K562 (cell line): ENCODE measurements around the gene GPSM3. TPM values are rescaled to one million over a fixed set of nuclear protein-coding genes. Genes with fewer than 3 reads are reported as not detected.

ENCODE experiments used
- AFF4 ChIP-seq: sonication (generic); formaldehyde crosslinking; IDR thresholded peaks from 2 replicates; pipeline ENCODE4 v1.8.0; 2023; ENCODE audit warnings: mild to moderate bottlenecking, missing genetic modification reagents
- ATF7 ChIP-seq: fragments of 450-650 bp; IDR thresholded peaks from 2 replicates; pipeline ENCODE4 v1.7.1; 2014; ENCODE audit warnings: mild to moderate bottlenecking, moderate library complexity
- ETV6 ChIP-seq, 3 experiments: fragments of 150-350 bp in 1 of 3; sonication (generic) in 1 of 3; formaldehyde crosslinking in 1 of 3; IDR thresholded peaks; 2 replicates each; pipeline versions ENCODE4 v1.6.1 to v1.8.0; 2014 to 2022; ENCODE audit warnings: borderline replicate concordance in 2 of 3, low read depth in 2 of 3, antibody characterized with exemption in 1 of 3, low read length in 1 of 3, mild to moderate bottlenecking in 1 of 3, missing genetic modification reagents in 1 of 3
- HDGF ChIP-seq: fragments of 450-650 bp; IDR thresholded peaks from 2 replicates; pipeline ENCODE4 v1.6.1; 2016
- HIVEP1 ChIP-seq: fragments of 250-450 bp; sonication (Bioruptor Pico); IDR thresholded peaks from 2 replicates; pipeline ENCODE4 v1.4.0; 2020; ENCODE audit warnings: mild to moderate bottlenecking
- HMG20A ChIP-seq: fragments of 450-650 bp; formaldehyde crosslinking; conservative IDR thresholded peaks from 2 replicates; pipeline ENCODE4 v1.4.0; 2020; ENCODE audit warnings: mild to moderate bottlenecking, mixed read lengths
- LCOR ChIP-seq: sonication (generic); formaldehyde crosslinking; IDR thresholded peaks from 2 replicates; pipeline ENCODE4 v1.8.0; 2022; ENCODE audit warnings: mild to moderate bottlenecking, missing genetic modification reagents
- MAFF ChIP-seq: IDR thresholded peaks from 2 replicates; pipeline ENCODE4 v1.6.1; 2012; ENCODE audit warnings: low read length, improper control_type of control experiment
- MTA3 ChIP-seq: fragments of 450-650 bp; formaldehyde crosslinking; IDR thresholded peaks from 2 replicates; pipeline ENCODE4 v1.6.1; 2017; ENCODE audit warnings: mild to moderate bottlenecking, borderline replicate concordance
- REST ChIP-seq, 2 experiments: fragments of 450-650 bp; formaldehyde crosslinking in 1 of 2; IDR thresholded peaks; 2 replicates each; pipeline versions ENCODE4 v1.4.0 to v1.6.1; 2014 to 2020; ENCODE audit warnings: mild to moderate bottlenecking in 2 of 2, borderline replicate concordance in 1 of 2, low read depth in 1 of 2
- SRSF9 ChIP-seq: fragments of 200-400 bp; formaldehyde crosslinking; IDR thresholded peaks from 2 replicates; pipeline ENCODE4 v1.6.1; 2017; ENCODE audit warnings: low read depth, low read length, borderline replicate concordance
- TARDBP ChIP-seq: fragments of 450-650 bp; IDR thresholded peaks from 2 replicates; pipeline ENCODE4 v1.6.1; 2016
- ZBTB33 ChIP-seq: sonication (generic); formaldehyde crosslinking; IDR thresholded peaks from 2 replicates; pipeline ENCODE4 v1.8.1; 2023; ENCODE audit warnings: mild to moderate bottlenecking, missing genetic modification reagents
- ZNF584 ChIP-seq: fragments of 200-800 bp; sonication (Bioruptor generic); IDR thresholded peaks from 2 replicates; pipeline ENCODE4 v1.6.1; 2016; ENCODE audit warnings: low read depth, mild to moderate bottlenecking, missing genetic modification characterization, missing compliant biosample characterization
- polyA plus RNA-seq, 8 experiments: library from polyadenylated mRNA; depleted of rRNA in 4 of 8; stranded (reverse) in 5 of 8; unstranded in 3 of 8; fragments of >200 nt; fragmentation: Nextera tagmentation in 2 of 8; fragmentation: Illumina TruSeq in 1 of 8; extraction: Ambion mirVana in 2 of 8; extraction: Trizol in 1 of 8; gene quantifications; 2 replicates each; pipeline versions ENCODE4 v1.2.1 to v1.2.3, GENCODE V29; 2011 to 2014; ENCODE audit warnings: inconsistent platforms in 1 of 8, missing spikeins in 1 of 8
- total RNA-seq, 7 experiments: library from RNA; depleted of rRNA in 6 of 7; stranded (reverse); fragments of >200 nt in 6 of 7; fragmentation: Illumina TruSeq in 2 of 7; extraction: Trizol in 2 of 7; gene quantifications; 2 replicates each; pipeline versions ENCODE4 v1.2.1 to v1.2.3, GENCODE V29; 2011 to 2021; ENCODE audit warnings: low replicate concordance in 1 of 7

GPSM3 gene
- total and polyA plus RNA-seq, 9 of the 15 experiments (the other 6 are each of a cell fraction or from before 2014, with no cell fraction given): 5.3 to 42.6 (median 24.4) TPM

GRCh38 chr6:32167761-32168262 is 24.6 kb downstream of the GPSM3 start (continued):
- TF ChIP-seq REST (IDR thresholded peaks at IDR 0.05; ENCODE audit: borderline replicate concordance) (no peak; the same call in 1 of the 2 replicates), REST (CRISPR knock-in tag; IDR thresholded peaks at IDR 0.05; ENCODE audit: low read depth) (no peak), AFF4 (CRISPR knock-in tag) (no peak), MTA3 (peak; percentile 97), ZBTB33 (CRISPR knock-in tag) (no peak; the same call in none of the 2 replicates), SRSF9 (no peak), ATF7 (peak; percentile 76), ETV6 (IDR thresholded peaks at IDR 0.05; ENCODE audit: borderline replicate concordance in 1 of 2, low read depth in 2 of 2, low read length in 1 of 2) (0 out of 4 replicates have a peak, but pooled peaks of 1 of the 2 experiments have one; percentile 40), ETV6 (CRISPR knock-in tag; IDR thresholded peaks at IDR 0.05; ENCODE audit: borderline replicate concordance) (no peak), HIVEP1 (CRISPR knock-in tag) (no peak), MAFF (no peak; the same call in 1 of the 2 replicates), TARDBP (peak; percentile 85; the same call in 1 of the 2 replicates), HDGF (peak; percentile 96; the same call in 1 of the 2 replicates), HMG20A (CRISPR knock-in tag) (no peak), ZNF584 (CRISPR knock-in tag) (no peak), LCOR (0 out of 2 replicates have a peak, but pooled peaks have one; percentile 10)
